ENCODE data around the gene SLC6A12. TPM values are rescaled to one million over a fixed set of nuclear protein-coding genes. Genes with fewer than 3 reads are reported as not detected.

SLC6A12 gene
- total RNA-seq, 1 donor from 2014 or later = 1.4 TPM

GRCh38 chr12:252636-253035 lies 38.7 kb upstream of the SLC6A12 start:
- H3K27me3 ChIP-seq = no peaks in the 10 kb centered on the region
- no peaks in the 10 kb centered on the region for H3K36me3 ChIP-seq
- H3K27ac ChIP-seq = no peak overlapping the region
- intact Hi-C loops (cut with DNase I) = no loop called here
- no peaks in the 10 kb centered on the region for H3K9me3 ChIP-seq
- H3K4me3 ChIP-seq = no peak overlapping the region
- no peak for TF ChIP-seq CTCF (IDR thresholded peaks at IDR 0.05)
- DNase-seq (ENCODE audit: low spot score in 2 of 2) = no peak
- no peaks in the 10 kb centered on the region for H3K4me1 ChIP-seq

- Histone ChIP-seq H3K27ac (no peak overlapping the region), H3K27me3 (no peaks in the 10 kb centered on the region), H3K4me3 (no peak overlapping the region), H3K4me1 (no peaks in the 10 kb centered on the region), H3K9me3 (peaks cover 0 to 7% of the 10 kb centered on the region in 2 donors), H3K36me3 (no peaks in the 10 kb centered on the region)
- no peak for TF ChIP-seq CTCF (IDR thresholded peaks at IDR 0.05)
- intact Hi-C loops (cut with DNase I) = no loop called here
- no peak for DNase-seq (ENCODE audit: low spot score in 2 of 2)
Measured at GRCh38 chr12:247271-247670, 33.3 kb upstream of the SLC6A12 start.

GRCh38 chr12:243381-243780 lies 29.4 kb upstream of the SLC6A12 start:
- H3K4me1 ChIP-seq = no peaks in the 10 kb centered on the region
- no peak for DNase-seq (ENCODE audit: low spot score in 2 of 2)
- intact Hi-C loops (cut with DNase I) = no loop called here
- H3K27me3 ChIP-seq = no peaks in the 10 kb centered on the region
- no peak overlapping the region for H3K4me3 ChIP-seq
- no peak for TF ChIP-seq CTCF (IDR thresholded peaks at IDR 0.05)
- H3K36me3 ChIP-seq = no peaks in the 10 kb centered on the region
- H3K9me3 ChIP-seq = peaks cover 0 to 7% of the 10 kb centered on the region in 2 donors
- no peak overlapping the region for H3K27ac ChIP-seq

GRCh38 chr12:242496-242895 lies 28.5 kb upstream of the SLC6A12 start:
- H3K4me3 ChIP-seq = no peak overlapping the region
- intact Hi-C loops (cut with DNase I) = no loop called here
- H3K4me1 ChIP-seq = no peaks in the 10 kb centered on the region
- no peaks in the 10 kb centered on the region for H3K36me3 ChIP-seq
- H3K27me3 ChIP-seq = no peaks in the 10 kb centered on the region
- TF ChIP-seq CTCF (IDR thresholded peaks at IDR 0.05) = no peak
- peaks cover 0 to 6% of the 10 kb centered on the region in 2 donors for H3K9me3 ChIP-seq
- no peak overlapping the region for H3K27ac ChIP-seq
- DNase-seq (ENCODE audit: low spot score in 2 of 2) = no peak

DNA sequence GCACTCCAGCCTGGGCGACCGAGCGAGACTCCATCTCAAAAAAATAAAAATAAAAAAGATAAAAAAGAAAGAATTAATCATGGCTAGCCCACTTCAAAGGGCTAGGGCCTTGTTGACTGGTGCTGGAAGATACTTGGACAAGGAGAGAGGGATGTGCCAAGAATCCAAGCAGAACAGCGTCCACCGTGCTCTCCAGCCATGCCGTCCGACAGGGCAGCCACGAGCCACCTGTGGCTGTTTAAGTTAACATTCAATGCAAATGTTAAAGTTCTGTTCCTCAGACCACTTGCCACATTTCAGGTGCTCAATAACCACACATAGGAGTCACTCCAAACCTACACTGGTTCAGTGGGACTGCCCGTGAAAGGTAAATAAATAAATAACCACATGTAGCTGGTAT lies 27.3 kb upstream of the SLC6A12 start:
- intact Hi-C loops (cut with DNase I) = no loop called here
- no peak for DNase-seq (ENCODE audit: low spot score in 2 of 2)
- Histone ChIP-seq H3K27ac (no peak overlapping the region), H3K4me3 (no peak overlapping the region), H3K27me3 (no peaks in the 10 kb centered on the region), H3K36me3 (no peaks in the 10 kb centered on the region), H3K9me3 (peaks cover 0 to 4% of the 10 kb centered on the region in 2 donors), H3K4me1 (no peaks in the 10 kb centered on the region)
- no peak for TF ChIP-seq CTCF (IDR thresholded peaks at IDR 0.05)

- DNase-seq (ENCODE audit: low spot score in 2 of 2) = no peak
- no peak for TF ChIP-seq CTCF (IDR thresholded peaks at IDR 0.05)
- no peak overlapping the region for H3K27ac ChIP-seq
- peaks cover 0 to 7% of the 10 kb centered on the region in 2 donors for H3K9me3 ChIP-seq
- intact Hi-C loops (cut with DNase I) = no loop called here
- H3K36me3 ChIP-seq = no peaks in the 10 kb centered on the region
- H3K4me1 ChIP-seq = no peaks in the 10 kb centered on the region
- no peak overlapping the region for H3K4me3 ChIP-seq
- H3K27me3 ChIP-seq = no peaks in the 10 kb centered on the region
Measured at GRCh38 chr12:240566-240965, 26.6 kb upstream of the SLC6A12 start.

All from ascending aorta (tissue), 2 donors.